AG10803 (cell line): ENCODE data around the gene ATL3.
A peak's percentile ranks its signal among the peaks of the same experiment; 100 is the strongest.
"Not testable (repeated sequence)": the region's sequence is repeated elsewhere in the genome, so short reads cannot be mapped to it uniquely, and the experiment has no call there.

ENCODE experiments used
- DNase-seq: peaks from one replicate; pipeline ENCODE4 v3.0.0; 2010; ENCODE audit warnings: low read depth
- H3K4me3 ChIP-seq: 2 replicates; pipeline ENCODE4 v1.5.1; 2011; ENCODE audit warnings: mild to moderate bottlenecking, low read length, control low read depth
- CTCF ChIP-seq: conservative IDR thresholded peaks from 2 replicates; pipeline ENCODE4 v1.5.1; 2011; ENCODE audit warnings: mild to moderate bottlenecking, low read length, control low read depth, inconsistent platforms

The ATL3 gene

GRCh38 chr11:63641727-63642126 is 29.4 kb downstream of the ATL3 start:
- TF ChIP-seq CTCF = no peak; the same call in 1 of the 2 replicates
- H3K4me3 ChIP-seq = no peak overlapping the region
- DNase-seq = peak; percentile 50

- peak; percentile 52 for TF ChIP-seq CTCF
- DNase-seq = peak; percentile 64
- no peak overlapping the region for H3K4me3 ChIP-seq
These were observed 31.9 kb downstream of the ATL3 start for GRCh38 chr11:63639199-63639832.

- not testable (repeated sequence) for H3K4me3 ChIP-seq, DNase-seq
These were observed 32.7 kb downstream of the ATL3 start for GRCh38 chr11:63638436-63638835.

GRCh38 chr11:63635762-63636465 is 35.3 kb downstream of the ATL3 start:
- DNase-seq = peak; percentile 58
- peak; percentile 87 for TF ChIP-seq CTCF
- no peak overlapping the region for H3K4me3 ChIP-seq

- no peak for TF ChIP-seq CTCF
- DNase-seq = no peak
- H3K4me3 ChIP-seq = no peak overlapping the region
These were observed 41.8 kb downstream of the ATL3 start for GRCh38 chr11:63629426-63629825.

GRCh38 chr11:63623513-63624140 is 47.5 kb downstream of the ATL3 start:
- H3K4me3 ChIP-seq = no peak overlapping the region
- no peak for TF ChIP-seq CTCF
- DNase-seq = no peak

- no peak for TF ChIP-seq CTCF
- no peak for DNase-seq
These were observed 48.9 kb downstream of the ATL3 start for GRCh38 chr11:63622323-63622722.

More at GRCh38 chr11:63622323-63622722, 48.9 kb downstream of the ATL3 start:
- H3K4me3 ChIP-seq = no peak overlapping the region
